ENCODE measurements around the gene BTN3A1.

Gene BTN3A1

DNA sequence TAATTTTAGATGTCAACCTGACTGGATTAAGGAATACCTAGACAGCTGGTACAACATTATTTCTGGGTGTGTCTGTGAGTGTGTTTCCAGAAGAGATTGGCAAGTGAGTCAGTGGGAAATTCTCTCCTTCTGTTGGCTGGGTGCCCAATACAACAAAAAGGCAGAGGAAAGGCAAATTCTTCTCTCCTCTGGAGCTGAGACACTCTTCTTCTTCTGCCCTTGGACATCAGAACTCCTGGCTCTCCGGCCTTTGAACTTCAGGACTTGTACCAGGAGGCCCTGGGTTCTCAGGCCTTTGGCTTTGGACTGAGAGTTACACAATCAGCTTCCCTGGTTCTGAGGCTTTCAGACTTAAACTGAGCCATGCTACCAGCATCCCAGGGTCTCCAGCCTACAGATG lies 7.8 kb upstream of the BTN3A1 start:
- Histone ChIP-seq H3K27ac (ENCODE audit: low read depth, low read length) (no peak overlapping the region), H3K36me3 (ENCODE audit: control insufficient read depth, insufficient read depth, low read length) (peaks cover 29% of the 10 kb centered on the region), H3K4me1 (ENCODE audit: control insufficient read depth, insufficient read depth, low read length) (no peaks in the 10 kb centered on the region), H3K27me3 (ENCODE audit: control insufficient read depth, insufficient read depth, low read length) (no peaks in the 10 kb centered on the region), H3K9me3 (ENCODE audit: control insufficient read depth, insufficient read depth, low read length) (no peaks in the 10 kb centered on the region), H3K4me3 (ENCODE audit: low read depth, low read length) (no peak overlapping the region), H3K9ac (ENCODE audit: low read depth, low read length) (no peak overlapping the region)

GRCh38 chr6:26398555-26398954 lies 3.5 kb upstream of the BTN3A1 start:
- Histone ChIP-seq H3K27me3 (ENCODE audit: control insufficient read depth, insufficient read depth, low read length) (no peaks in the 10 kb centered on the region), H3K4me1 (ENCODE audit: control insufficient read depth, insufficient read depth, low read length) (peaks cover 12% of the 10 kb centered on the region; the same call in 1 of the 2 replicates), H3K27ac (ENCODE audit: low read depth, low read length) (no peak overlapping the region), H3K9ac (ENCODE audit: low read depth, low read length) (no peak overlapping the region), H3K4me3 (ENCODE audit: low read depth, low read length) (no peak overlapping the region), H3K36me3 (ENCODE audit: control insufficient read depth, insufficient read depth, low read length) (no peaks in the 10 kb centered on the region), H3K9me3 (ENCODE audit: control insufficient read depth, insufficient read depth, low read length) (no peaks in the 10 kb centered on the region)

GRCh38 chr6:26400626-26401025 lies 1.4 kb upstream of the BTN3A1 start:
- Histone ChIP-seq H3K9me3 (ENCODE audit: control insufficient read depth, insufficient read depth, low read length) (no peaks in the 10 kb centered on the region), H3K4me3 (ENCODE audit: low read depth, low read length) (no peak overlapping the region), H3K9ac (ENCODE audit: low read depth, low read length) (no peak overlapping the region), H3K27ac (ENCODE audit: low read depth, low read length) (no peak overlapping the region), H3K4me1 (ENCODE audit: control insufficient read depth, insufficient read depth, low read length) (peaks cover 18% of the 10 kb centered on the region; the same call in 1 of the 2 replicates), H3K36me3 (ENCODE audit: control insufficient read depth, insufficient read depth, low read length) (no peaks in the 10 kb centered on the region), H3K27me3 (ENCODE audit: control insufficient read depth, insufficient read depth, low read length) (no peaks in the 10 kb centered on the region)

DNA sequence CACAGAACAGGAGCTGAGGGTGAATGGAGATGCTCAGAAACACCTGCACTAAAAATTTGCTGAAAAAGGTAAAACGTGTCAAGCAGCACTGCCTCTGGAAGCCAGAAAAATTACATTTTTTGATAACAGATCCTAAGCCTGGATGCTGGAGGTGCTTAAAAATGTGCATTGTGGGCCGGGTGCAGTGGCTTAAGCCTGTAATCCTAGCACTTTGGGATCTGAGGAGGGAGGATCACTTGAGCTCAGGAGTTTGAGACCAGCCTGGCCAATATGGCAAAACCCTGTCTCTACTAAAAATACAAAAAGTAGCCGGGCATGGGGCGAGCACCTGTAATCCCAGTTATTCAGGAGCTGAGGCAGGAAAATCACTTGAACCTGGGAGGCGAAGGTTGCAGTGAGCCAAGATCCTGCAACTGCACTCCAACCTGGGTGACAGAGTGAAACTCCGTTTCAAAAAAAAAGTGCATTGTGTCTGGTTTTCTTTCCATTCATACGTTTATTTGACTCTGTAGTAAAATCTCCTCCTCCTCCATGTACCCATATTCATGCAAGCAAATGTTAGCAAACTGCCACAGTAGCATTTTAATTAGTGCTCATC lies 587 bp upstream of the BTN3A1 start:
- H3K4me1 ChIP-seq (ENCODE audit: control insufficient read depth, insufficient read depth, low read length): peaks cover 18% of the 10 kb centered on the region; the same call in 1 of the 2 replicates
- peak overlapping the region; percentile 84 for H3K4me3 ChIP-seq (ENCODE audit: low read depth, low read length)
- no peaks in the 10 kb centered on the region for H3K27me3 ChIP-seq (ENCODE audit: control insufficient read depth, insufficient read depth, low read length)
- no peak overlapping the region for H3K27ac ChIP-seq (ENCODE audit: low read depth, low read length)
- H3K36me3 ChIP-seq (ENCODE audit: control insufficient read depth, insufficient read depth, low read length): no peaks in the 10 kb centered on the region
- no peak overlapping the region for H3K9ac ChIP-seq (ENCODE audit: low read depth, low read length)
- no peaks in the 10 kb centered on the region for H3K9me3 ChIP-seq (ENCODE audit: control insufficient read depth, insufficient read depth, low read length)

- H3K4me1 ChIP-seq (ENCODE audit: control insufficient read depth, insufficient read depth, low read length): peaks cover 18% of the 10 kb centered on the region; the same call in 1 of the 2 replicates
- no peaks in the 10 kb centered on the region for H3K27me3 ChIP-seq (ENCODE audit: control insufficient read depth, insufficient read depth, low read length)
- H3K9me3 ChIP-seq (ENCODE audit: control insufficient read depth, insufficient read depth, low read length): no peaks in the 10 kb centered on the region
- H3K9ac ChIP-seq (ENCODE audit: low read depth, low read length): no peak overlapping the region
- H3K36me3 ChIP-seq (ENCODE audit: control insufficient read depth, insufficient read depth, low read length): no peaks in the 10 kb centered on the region
- no peak overlapping the region for H3K27ac ChIP-seq (ENCODE audit: low read depth, low read length)
- no peak overlapping the region for H3K4me3 ChIP-seq (ENCODE audit: low read depth, low read length)
These were observed 1.8 kb downstream of the BTN3A1 start for GRCh38 chr6:26403893-26404292.

DNA sequence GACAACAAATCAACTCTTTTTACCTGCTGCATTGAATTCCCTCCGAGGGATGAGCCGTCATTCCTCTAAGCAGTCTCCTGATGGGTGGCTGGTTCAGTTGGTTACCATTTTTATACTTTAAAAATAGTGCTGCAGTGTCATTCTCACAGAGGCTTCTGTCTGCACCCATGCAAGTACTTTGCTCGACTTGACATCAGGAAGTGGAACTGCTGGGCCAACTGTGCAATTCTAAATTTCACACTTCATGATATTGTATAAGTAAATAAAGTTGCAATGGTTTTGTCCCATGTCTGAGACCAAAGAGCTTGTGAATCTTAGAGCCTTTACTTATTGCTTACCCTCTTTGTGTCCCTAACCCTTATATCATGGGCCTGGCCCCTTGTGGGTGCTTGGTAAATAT lies 2.5 kb downstream of the BTN3A1 start:
- H3K36me3 ChIP-seq (ENCODE audit: control insufficient read depth, insufficient read depth, low read length): no peaks in the 10 kb centered on the region
- H3K27ac ChIP-seq (ENCODE audit: low read depth, low read length): no peak overlapping the region
- H3K27me3 ChIP-seq (ENCODE audit: control insufficient read depth, insufficient read depth, low read length): no peaks in the 10 kb centered on the region
- H3K9ac ChIP-seq (ENCODE audit: low read depth, low read length): no peak overlapping the region
- H3K4me1 ChIP-seq (ENCODE audit: control insufficient read depth, insufficient read depth, low read length): peaks cover 23% of the 10 kb centered on the region
- H3K9me3 ChIP-seq (ENCODE audit: control insufficient read depth, insufficient read depth, low read length): no peaks in the 10 kb centered on the region
- no peak overlapping the region for H3K4me3 ChIP-seq (ENCODE audit: low read depth, low read length)

DNA sequence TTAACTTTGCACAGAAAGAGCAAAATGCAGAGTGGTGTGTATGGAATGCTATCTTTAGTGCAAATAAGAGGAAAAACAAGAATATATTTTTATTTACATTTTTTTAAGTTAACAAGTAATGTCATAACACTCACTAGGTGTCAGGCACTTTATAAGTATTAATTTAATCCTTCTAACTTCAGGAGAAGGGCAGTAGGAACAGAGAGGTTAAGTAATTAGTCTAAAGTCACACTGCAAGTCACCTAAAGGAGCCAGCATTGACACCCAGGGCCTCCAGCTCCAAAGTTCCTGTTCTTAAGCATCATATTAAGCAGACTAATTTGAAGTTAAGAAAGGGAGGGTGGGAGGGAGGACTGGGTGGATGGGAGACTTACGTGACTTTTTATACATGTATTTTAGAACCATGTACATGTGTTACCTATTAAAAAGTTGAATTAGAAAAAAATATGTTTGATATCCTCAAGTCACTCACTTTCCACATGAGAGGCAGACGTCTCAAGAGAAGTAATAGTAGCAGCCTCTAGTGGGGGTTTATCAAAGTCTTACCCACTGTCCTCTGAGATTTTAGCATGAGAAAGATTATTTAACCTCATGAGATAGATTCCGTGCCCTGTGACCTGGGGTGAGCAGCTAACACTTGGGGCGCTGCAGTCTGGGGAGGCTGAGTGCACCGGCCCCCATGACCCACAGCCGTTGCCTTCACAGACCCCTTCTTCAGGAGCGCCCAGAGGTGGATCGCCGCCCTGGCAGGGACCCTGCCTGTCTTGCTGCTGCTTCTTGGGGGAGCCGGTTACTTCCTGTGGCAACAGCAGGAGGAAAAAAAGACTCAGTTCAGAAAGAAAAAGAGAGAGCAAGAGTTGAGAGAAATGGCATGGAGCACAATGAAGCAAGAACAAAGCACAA lies 7.0 kb downstream of the BTN3A1 start:
- Histone ChIP-seq H3K9ac (ENCODE audit: low read depth, low read length) (no peak overlapping the region), H3K27me3 (ENCODE audit: control insufficient read depth, insufficient read depth, low read length) (no peaks in the 10 kb centered on the region), H3K27ac (ENCODE audit: low read depth, low read length) (no peak overlapping the region), H3K4me3 (ENCODE audit: low read depth, low read length) (no peak overlapping the region), H3K9me3 (ENCODE audit: control insufficient read depth, insufficient read depth, low read length) (no peaks in the 10 kb centered on the region), H3K4me1 (ENCODE audit: control insufficient read depth, insufficient read depth, low read length) (peaks cover 10% of the 10 kb centered on the region), H3K36me3 (ENCODE audit: control insufficient read depth, insufficient read depth, low read length) (no peaks in the 10 kb centered on the region)

DNA sequence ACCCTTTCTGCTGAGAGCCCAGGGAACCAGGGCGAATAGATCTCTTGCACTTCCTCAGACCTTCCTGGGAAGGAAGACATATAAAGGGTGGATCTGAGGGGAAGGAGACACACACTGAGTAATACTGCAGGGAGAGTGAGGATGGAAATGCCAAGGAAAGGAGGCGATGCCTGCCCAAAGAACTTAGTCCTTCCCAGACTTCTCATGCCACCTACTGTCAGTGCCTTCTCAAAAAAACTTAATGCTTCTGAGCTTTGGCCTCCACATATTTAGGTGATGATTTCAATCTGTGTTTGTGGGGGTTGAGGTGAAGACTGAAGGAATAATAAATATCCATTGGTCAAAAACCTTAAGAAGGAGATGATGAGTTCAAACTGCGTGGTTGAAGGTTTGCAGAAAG lies 9.7 kb downstream of the BTN3A1 start:
- Histone ChIP-seq H3K4me3 (ENCODE audit: low read depth, low read length) (no peak overlapping the region), H3K36me3 (ENCODE audit: control insufficient read depth, insufficient read depth, low read length) (no peaks in the 10 kb centered on the region), H3K27ac (ENCODE audit: low read depth, low read length) (no peak overlapping the region), H3K4me1 (ENCODE audit: control insufficient read depth, insufficient read depth, low read length) (peaks cover 7% of the 10 kb centered on the region), H3K9ac (ENCODE audit: low read depth, low read length) (no peak overlapping the region), H3K27me3 (ENCODE audit: control insufficient read depth, insufficient read depth, low read length) (no peaks in the 10 kb centered on the region), H3K9me3 (ENCODE audit: control insufficient read depth, insufficient read depth, low read length) (no peaks in the 10 kb centered on the region)

- Histone ChIP-seq H3K9ac (ENCODE audit: low read depth, low read length) (no peak overlapping the region), H3K27ac (ENCODE audit: low read depth, low read length) (no peak overlapping the region), H3K27me3 (ENCODE audit: control insufficient read depth, insufficient read depth, low read length) (no peaks in the 10 kb centered on the region), H3K4me3 (ENCODE audit: low read depth, low read length) (no peak overlapping the region), H3K9me3 (ENCODE audit: control insufficient read depth, insufficient read depth, low read length) (no peaks in the 10 kb centered on the region), H3K36me3 (ENCODE audit: control insufficient read depth, insufficient read depth, low read length) (no peaks in the 10 kb centered on the region), H3K4me1 (ENCODE audit: control insufficient read depth, insufficient read depth, low read length) (peaks cover 7% of the 10 kb centered on the region)
These were observed 10.2 kb downstream of the BTN3A1 start for GRCh38 chr6:26412228-26412627.

GRCh38 chr6:26412954-26413353 lies 10.9 kb downstream of the BTN3A1 start:
- no peak overlapping the region for H3K9ac ChIP-seq (ENCODE audit: low read depth, low read length)
- peaks cover 2% of the 10 kb centered on the region; the same call in 1 of the 2 replicates for H3K9me3 ChIP-seq (ENCODE audit: control insufficient read depth, insufficient read depth, low read length)
- no peaks in the 10 kb centered on the region for H3K36me3 ChIP-seq (ENCODE audit: control insufficient read depth, insufficient read depth, low read length)
- H3K27me3 ChIP-seq (ENCODE audit: control insufficient read depth, insufficient read depth, low read length): no peaks in the 10 kb centered on the region
- peaks cover 7% of the 10 kb centered on the region for H3K4me1 ChIP-seq (ENCODE audit: control insufficient read depth, insufficient read depth, low read length)
- H3K27ac ChIP-seq (ENCODE audit: low read depth, low read length): no peak overlapping the region
- H3K4me3 ChIP-seq (ENCODE audit: low read depth, low read length): no peak overlapping the region

GRCh38 chr6:26414281-26414680 lies 12.2 kb downstream of the BTN3A1 start:
- H3K27ac ChIP-seq (ENCODE audit: low read depth, low read length): no peak overlapping the region
- H3K36me3 ChIP-seq (ENCODE audit: control insufficient read depth, insufficient read depth, low read length): no peaks in the 10 kb centered on the region
- no peak overlapping the region for H3K9ac ChIP-seq (ENCODE audit: low read depth, low read length)
- peaks cover 5% of the 10 kb centered on the region for H3K4me1 ChIP-seq (ENCODE audit: control insufficient read depth, insufficient read depth, low read length)
- H3K4me3 ChIP-seq (ENCODE audit: low read depth, low read length): no peak overlapping the region
- peaks cover 2% of the 10 kb centered on the region; the same call in 1 of the 2 replicates for H3K9me3 ChIP-seq (ENCODE audit: control insufficient read depth, insufficient read depth, low read length)
- H3K27me3 ChIP-seq (ENCODE audit: control insufficient read depth, insufficient read depth, low read length): no peaks in the 10 kb centered on the region
